GM23248 (cell line): ENCODE data around the gene UPK3A.

Experiments used
- EZH2 ChIP-seq: fragments of 200-600 bp; sonication (generic); IDR thresholded peaks from 2 replicates; pipeline ENCODE4 v1.6.1; 2018; ENCODE audit warnings: antibody characterized with exemption, mild to moderate bottlenecking; ENCODE audit not compliant: insufficient read depth, poor library complexity, severe bottlenecking
- EZH2phosphoT487 ChIP-seq: fragments of 200-600 bp; sonication (generic); IDR thresholded peaks from 2 replicates; pipeline ENCODE4 v1.6.1; 2018; ENCODE audit warnings: antibody characterized with exemption, moderate library complexity, mild to moderate bottlenecking, low read depth; ENCODE audit not compliant: insufficient read depth

GRCh38 chr22:45253039-45253641 is 31.6 kb upstream of the UPK3A start:
- TF ChIP-seq EZH2phosphoT487 (no peak), EZH2 (no peak)
